SIG-M5 treated with dmso at 0.1 percent for 504 hours (cell line): ENCODE measurements around the gene PXK.
A peak's percentile ranks its signal among the peaks of the same experiment; 100 is the strongest.
"Not testable (repeated sequence)": the region's sequence is repeated elsewhere in the genome, so short reads cannot be mapped to it uniquely, and the experiment has no call there.

ENCODE experiments used
- DNase-seq: peaks from one replicate; lab custom pipeline; 2025; ENCODE audit not compliant: unreplicated experiment; lab: John Stamatoyannopoulos, UW

PXK gene

DNA sequence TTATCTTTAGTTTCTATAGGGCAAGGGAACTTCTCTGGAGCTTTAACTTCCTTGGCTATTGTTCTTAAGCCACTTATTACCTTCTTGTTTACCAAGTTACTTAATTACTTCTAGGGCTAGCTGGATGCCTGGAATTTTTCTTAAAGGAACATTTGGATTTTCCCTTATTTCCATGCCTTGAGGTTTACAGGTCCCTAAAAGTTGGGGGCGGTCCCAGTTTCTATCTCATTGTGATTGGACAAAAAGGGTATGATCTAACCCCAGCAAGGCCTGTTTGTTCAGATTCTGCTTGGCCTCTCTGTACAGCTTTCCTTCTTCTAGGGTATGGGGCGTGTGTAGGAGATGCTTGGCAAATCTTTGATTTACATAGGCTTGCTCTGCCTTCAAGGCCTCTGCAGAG is 83.5 kb downstream of the PXK start:
- DNase-seq, result no peak

DNA sequence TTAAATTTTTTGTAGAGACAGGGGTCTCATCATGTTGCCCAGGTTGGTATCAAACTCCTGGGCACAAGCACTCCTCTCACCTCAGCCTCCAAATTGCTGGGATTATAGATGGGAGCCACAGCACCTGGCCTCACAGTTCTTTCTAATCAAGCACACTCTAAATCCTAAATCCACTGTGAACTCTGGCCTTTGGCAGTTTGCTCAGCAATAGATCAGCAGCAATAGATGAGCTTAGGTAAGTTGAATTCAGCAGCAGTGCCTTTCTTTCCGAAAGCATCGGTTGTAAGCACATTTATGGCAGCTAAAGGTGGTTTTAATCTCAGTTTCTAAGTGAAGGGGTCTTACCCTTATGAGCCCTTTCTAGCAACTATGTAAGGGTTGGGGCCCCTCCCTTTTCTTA is 84.4 kb downstream of the PXK start:
- DNase-seq, result no peak

DNA sequence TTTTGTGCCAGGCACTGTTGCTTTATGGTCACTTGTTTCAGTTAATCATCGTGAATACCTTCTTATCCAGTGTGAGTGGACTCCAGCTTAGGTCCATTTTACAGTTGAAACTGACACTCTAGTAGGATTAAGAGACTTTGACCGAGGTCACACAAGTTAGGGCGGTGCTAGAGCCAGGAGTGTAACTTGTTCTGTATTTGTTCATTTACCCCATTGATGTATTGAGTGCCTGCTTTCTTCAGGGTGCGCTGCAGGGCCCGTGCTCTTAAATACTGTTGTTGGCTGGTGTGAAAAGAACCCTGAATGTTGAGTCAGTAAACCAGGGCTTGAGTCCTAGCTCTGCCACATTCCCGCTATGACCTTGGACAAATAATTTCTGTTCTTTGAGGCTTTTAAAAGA is 85.5 kb downstream of the PXK start:
- no peak for DNase-seq

DNA sequence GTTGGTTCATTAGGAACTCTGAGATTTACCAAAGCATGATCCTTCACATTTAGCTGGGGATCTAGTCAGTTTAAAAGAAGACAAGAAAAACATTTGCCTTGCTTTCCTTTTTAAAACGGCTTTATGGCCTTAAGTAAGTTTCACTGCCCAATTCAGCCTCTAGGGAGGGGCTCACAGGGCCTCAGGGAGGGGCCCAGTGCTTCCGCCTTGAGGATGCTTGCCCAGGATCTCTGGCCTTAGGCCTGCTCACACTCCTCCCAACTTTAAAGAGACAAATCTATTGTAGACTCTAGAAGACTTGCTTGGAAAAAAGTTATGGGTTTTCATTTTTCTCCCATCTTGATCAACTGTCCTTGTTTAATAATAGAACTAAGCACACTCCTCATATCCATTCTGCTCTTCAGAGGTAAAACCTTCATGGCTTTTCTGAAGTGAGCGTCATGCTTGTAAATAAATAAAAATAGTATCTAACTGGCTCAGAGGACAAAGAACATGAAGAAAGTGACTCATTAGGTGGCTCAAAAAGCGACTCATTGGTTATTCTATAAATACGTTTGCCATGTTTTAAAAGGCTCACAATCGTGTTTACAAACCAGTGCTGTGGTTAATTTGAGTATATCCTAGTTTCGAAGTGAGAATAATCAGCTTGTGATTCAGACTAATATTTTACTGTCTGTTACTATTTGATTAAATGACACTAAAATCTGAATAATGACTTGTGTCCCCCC is 87.3 kb downstream of the PXK start:
- DNase-seq, result no peak

DNA sequence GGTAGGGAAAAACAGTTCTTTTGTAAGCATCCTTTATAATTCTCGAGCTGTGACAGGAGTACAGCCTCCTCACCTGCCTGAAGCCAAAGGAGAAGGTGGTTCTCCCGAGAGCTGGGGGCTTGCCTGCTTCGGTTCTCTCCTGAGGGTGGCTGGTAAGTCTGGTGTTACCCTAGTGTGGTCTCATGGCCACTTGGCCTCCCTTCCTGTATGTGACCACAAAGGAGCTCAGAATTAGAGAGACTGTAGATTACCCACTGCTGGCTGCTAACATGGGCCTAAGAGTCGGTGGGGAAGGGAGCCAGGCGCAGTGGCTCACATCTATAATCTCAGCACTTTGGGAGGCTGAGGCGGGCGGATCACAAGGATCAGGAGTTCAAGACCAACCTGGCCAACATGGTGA is 88.3 kb downstream of the PXK start:
- DNase-seq, result no peak

DNA sequence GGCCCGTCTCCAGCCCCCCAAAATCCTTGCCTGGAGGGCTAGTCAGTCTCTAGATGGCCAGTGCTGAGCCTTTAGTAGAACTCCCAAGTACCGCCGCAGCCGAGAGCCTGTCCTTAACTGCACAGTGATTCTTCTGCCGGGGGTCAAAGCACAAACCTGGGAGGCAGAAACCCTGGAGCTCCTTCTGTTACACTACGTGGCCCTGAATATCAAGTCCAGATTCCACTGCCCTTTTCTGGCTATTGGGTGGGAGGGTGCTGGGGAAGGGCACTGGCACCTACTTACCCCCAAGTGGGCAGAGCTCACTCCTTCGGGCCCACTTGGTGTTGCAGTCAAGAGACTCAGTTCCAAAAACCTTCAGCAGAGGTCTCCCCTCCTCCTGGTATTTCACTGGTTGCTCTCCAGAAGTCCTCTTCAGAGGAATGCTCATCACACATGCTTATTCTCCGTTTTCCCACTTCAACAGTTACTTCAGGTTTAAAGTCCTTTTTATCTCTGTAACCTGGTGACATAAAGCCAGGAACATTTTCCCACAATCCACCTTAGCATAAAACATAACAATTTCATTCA is 90.1 kb downstream of the PXK start:
- no peak for DNase-seq

DNA sequence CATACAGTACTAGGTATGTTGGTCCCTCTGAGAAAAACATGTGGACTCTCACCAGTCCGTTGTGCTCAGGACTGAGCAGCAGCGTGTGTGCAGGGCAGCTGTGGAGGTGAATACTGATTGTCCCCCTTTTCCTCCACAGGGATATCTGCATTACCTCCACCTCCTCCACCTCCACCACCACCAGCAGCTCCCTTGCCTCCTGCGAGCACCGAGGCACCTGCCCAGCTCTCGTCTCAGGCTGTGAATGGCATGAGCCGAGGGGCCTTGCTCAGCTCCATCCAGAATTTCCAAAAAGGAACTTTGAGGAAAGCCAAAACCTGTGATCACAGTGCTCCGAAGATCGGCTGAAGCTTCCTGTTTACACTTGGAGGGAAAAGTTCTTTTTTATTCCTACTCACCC is 91.9 kb downstream of the PXK start:
- no peak for DNase-seq

DNA sequence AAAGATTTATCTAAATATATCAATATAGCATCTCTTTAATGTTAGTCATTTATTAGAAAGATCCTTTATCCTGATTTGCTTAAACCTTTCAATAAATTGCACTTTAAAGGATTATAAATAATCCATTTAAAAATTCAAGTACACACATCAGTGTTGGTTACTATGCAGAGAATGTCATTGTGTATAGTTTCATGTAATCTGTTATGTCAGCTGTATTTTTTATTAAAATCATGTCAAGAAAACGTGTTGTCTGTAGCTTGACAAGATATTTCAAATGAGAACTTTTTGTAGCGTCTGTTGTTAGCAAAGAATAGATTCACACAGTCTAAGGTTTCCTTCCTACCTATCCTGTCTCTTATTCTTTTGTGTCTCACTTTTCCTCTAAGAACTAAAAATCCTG is 93.1 kb downstream of the PXK start:
- no peak for DNase-seq

DNA sequence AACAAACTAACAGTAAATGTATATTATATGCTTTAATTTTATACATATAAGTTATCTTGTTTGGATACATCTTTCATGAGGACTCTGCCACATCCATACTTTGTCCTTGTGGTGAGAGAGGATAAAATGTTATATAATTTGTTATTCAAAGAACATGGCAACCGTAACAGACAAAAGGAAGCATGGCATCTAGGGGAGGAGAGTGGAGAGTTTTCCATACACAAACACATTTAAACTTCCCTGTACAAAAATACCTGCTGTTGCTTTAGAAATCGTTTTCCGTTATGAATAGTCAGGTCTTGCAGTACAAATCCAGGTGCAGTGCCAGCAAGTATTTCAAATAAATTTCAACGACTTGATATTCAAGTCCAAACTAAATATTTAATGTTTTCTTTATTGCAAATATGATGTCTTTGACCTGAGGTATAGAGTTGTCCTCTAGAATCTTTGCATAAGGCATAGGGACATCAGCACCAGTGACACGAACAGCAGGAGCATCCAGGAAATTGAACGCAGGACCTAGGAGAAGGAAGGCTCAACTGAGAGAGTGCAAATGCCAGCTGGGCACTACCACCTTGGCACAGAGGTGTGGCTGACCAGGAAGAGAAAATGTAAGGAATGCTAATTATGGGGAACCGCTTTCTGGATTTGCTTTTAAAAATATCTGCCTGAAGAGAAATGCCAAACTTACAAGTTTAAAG is 95.1 kb downstream of the PXK start:
- DNase-seq, result no peak

DNA sequence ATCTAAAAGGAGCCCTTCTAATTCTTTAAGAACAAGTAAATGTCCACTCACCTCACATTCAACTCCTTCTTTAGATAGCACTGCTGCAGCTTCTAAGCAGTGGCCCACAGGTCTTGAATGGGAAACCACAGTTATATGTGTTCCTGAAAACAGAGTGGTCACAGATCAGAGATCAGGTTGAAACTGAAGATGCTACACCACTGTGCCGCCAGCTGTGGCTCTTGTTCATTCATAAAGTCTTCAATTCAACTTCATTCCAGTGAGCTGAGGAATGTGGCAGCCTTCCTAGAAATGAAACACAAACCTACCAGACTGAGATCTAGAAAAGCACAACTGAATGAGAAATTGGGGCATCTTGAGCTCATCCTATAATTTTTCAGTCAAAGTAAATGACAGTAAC is 97.0 kb downstream of the PXK start:
- no peak for DNase-seq

DNA sequence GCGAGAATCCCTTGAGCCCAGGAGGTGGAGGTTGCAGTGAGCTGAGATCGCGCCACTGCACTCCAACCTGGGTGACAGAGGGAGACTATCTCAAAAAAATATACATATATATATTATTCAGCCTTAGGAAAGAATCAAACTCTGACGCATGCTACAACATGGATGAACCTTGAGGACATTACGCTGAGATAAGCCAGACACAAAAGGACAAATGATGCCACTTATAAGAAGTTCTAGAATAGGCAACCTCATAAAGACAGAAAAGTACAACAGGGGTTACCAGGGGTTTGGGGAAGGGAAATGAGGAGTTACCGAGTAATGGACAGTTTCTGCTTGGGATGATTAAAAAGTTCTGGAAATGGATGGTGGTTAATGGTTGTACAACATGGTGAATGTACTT is 100.2 kb downstream of the PXK start:
- DNase-seq, result no peak

DNA sequence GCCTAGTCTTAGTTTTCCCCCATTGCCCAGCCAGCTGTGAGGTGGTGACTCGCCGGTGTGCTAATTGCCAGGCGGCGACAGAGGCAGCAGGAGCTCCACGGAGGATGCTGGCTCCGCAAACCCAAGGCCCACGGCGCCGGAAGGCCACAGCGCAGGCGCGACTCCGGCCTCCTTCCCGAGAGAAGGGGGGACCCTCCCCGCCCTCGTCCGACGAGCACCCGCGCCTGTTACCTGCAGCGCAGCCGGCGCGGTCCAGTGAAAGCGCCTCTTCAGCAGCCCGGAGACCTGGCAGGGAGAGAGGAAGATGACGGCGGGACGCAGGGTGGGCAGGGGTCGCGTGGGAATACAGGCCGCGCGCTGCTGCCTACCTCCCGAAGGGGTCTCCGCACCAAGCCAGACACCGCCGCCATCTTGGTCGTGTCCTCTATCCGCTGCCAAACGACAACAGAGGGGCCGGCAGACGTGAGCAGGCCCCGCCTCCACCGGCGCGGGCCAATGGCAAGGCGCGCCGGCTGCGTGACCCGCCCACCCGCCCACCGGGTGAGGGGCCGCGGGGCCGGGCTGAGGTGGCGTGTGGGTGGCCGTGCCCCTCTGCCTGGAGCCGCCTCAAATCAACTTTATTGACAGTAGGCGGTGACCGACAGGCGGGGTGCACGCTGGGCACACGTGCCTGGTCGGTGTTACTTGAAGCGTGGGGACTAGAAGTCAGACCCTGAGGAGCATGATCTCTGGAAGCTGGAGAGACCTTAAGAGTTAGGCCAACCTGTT is 100.9 kb downstream of the PXK start, which contains the start of gene PDHB:
Gene PDHB, minus strand, starts transcription at position 433 of the 768 bp plus-strand sequence. Its CDS starts 23 bp downstream, at position 410.
- DNase-seq, result peak; percentile 86

DNA sequence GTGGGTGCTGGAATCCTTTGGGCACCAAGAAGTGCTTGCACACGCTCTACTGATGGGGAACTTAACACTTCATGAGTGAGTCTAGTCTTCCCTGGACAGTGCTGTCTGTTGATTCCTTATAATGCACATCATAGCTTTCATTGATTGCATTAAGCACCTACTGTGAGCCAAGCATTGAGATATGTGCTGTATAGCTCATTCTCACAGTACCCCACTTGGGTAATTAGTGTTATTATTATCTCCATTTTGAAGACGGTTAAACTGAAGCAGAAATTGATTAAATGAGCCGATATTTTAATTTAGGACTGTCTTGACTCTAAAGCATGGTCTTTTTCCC is 101.4 kb downstream of the PXK start:
- DNase-seq, result no peak

DNA sequence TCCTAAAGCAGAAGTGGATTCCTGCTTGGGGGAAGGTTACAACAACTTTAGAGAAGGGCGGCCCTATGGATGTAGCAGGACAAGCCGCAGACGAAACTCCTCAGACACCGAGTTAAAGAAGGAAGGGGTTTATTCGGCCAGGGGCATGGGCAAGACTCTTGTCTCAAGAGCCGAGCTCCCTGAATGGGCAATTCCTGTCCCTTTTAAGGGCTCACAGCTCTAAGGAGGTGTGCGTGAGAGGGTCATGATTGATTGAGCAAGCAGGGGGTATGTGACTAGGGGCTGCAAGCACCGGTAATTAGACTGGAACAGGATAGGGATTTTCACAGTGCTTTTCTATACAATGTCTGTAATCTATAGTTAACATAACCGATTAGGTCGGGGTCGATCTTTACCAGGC is 101.8 kb downstream of the PXK start:
- DNase-seq, result no peak

DNA sequence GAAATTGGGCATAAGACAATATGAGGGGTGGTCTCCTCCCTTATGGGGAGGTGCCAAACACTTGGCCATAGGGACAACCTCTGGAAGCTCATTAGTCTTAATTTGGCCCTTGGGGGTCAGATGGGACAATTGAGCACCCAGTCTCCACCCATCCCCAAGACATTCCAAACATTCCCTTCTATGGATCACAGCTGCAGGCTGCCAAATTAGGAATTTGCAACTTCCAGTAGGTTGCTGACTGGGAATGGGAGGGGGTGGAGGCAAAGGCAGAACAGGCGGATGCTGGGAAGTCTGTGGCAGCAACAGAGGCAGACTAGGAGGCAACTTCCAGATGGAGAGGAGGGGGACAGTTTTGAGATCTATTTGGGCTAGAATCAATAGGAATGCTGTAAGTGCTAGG is 102.3 kb downstream of the PXK start:
- DNase-seq, result no peak

DNA sequence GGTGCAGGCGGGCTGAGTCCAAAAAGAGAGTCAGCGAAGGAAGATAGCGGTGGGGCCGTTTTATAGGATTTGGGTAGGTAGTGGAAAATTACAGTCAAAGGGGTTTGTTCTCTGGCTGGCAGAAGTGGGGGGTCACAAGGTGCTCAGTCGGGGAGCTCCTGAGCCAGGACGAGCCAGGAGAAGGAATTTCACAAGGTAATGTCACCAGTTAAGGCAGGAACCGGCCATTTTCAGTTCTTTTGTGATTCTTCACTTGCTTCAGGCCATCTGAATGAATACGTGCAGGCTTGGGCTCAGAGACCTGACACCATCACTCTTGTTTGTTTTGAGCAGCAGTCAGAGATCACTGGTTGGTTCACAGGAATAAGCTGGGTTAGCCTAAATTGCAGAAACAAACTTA is 104.6 kb downstream of the PXK start:
- not testable (repeated sequence) for DNase-seq

DNA sequence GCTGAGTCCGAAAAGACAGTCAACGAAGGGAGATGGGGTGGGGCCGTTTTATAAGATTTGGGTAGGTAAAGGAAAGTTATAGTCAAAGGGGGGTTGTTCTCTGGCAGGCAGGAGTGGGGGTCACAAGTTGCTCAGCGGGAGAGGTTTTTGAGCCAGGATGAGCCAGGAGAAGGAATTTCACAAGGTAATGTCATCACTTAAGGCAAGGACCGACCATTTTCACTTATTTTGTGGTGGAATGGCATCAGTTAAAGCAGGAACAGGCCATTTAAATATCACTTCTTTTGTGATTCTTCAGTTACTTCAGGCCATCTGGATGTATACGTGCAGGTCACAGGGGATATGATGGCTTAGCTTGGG is 108.3 kb downstream of the PXK start:
- not testable (repeated sequence) for DNase-seq

DNA sequence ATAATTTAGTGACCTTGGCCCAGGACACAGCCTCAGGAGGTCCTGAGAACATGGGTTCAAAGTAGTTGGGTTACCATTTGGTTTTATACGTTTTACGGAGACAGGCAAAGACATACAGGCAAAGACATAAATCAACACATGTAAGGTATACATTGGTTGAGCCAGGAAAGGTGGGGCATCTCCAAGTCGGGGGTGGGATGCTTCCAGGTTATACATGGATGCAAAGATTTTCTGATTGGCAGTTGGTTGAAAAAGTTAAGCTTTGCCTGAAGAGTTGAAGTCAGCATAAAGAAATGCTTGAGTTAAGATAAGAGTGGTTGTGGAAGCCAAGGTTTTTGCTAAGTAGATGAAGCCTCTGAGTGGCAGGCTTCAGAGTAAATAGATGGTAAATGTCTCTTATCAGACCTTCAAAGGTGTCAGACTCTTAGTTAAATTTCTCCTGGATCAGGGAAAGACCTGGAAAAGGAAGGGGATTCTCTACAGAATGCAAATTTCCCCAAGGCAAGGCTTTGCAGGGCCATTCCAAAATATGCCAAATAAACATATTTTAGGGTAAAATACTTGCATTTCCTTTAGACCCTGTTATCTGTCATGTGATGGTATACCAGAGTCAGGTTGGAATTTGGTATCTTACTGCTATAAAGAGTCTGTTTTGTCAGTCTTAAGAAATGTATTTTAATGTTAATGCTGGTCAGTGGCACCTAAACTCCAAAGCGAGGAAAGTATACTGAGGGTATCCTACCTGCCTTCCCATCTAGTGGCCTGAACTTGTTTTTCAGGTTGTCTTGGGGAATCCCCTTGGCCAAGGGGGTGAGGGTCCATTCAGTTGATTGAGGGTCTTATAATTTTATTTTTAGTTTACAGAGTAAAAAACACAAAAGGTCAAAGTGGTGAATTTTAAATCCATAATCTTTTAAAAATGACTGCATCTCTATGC is 109.1 kb downstream of the PXK start:
- no peak for DNase-seq

DNA sequence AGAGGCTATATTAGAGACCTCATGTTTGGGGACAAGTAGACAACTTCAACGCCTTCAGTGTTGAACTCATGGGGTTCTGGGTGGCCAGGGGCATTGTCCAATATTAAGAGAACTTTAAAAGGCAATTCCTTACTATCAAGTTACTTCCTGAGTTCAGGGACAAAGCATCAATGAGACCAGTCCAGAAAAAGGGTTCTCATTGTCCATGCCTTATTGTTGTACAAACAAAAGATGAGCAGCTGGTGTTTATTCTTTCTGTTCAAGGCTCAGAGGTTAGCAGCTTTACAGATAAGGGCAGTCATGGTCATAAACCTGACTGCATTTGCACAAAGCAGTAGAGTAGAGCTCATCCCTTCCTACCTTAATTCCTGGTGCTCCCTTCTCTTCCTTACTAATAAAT is 119.5 kb downstream of the PXK start:
- DNase-seq, result no peak

DNA sequence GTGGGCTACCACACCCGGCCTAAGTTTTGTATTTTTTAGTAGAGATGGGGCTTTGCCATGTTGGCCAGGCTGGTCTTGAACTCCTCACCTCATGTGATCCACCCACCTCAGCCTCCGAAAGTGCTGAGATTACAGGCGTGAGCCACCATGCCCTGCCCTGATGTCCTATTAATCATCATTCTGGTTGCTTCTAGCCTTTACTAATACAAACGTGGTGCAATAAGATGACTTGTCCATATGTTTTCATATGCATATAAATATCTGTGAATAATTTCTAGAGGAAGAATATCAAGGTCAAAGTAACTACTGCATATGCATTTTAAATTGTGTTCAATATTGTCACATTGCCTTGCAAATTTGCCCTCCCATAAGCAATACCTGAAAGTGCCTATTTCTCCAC is 126.5 kb downstream of the PXK start:
- DNase-seq, result no peak

DNA sequence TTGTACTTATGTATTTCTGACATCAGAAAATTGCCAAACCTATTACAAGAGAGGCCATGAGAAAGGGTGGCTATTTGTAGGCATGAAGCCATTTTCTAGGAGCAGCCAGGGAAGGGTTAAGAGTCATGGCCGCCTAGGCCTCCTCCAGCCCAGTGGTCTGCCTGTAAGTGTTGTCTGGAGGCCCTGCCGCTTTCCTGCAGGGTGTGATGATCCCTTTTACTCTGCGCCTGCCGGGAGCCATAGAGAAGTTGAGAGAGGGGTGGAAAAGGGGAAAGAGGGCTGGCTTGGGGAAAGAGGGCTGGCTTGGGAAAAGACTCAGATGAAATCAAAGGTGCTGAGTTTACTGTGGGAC is 130.1 kb downstream of the PXK start:
- no peak for DNase-seq
